ENCODE results near the gene RAET1G. TPM values are rescaled to one million over a fixed set of nuclear protein-coding genes. Genes with fewer than 3 reads are reported as not detected.
A peak's percentile ranks its signal among the peaks of the same experiment; 100 is the strongest.

RAET1G gene
- total RNA-seq, 1 donor from 2014 or later = 3.8 TPM

- Mint-ChIP-seq H3K4me3 (ENCODE audit: unreplicated experiment) (no peak overlapping the region), H3K9me3 (ENCODE audit: unreplicated experiment) (no peaks in the 10 kb centered on the region), H3K27ac (ENCODE audit: unreplicated experiment) (no peak overlapping the region), H3K27me3 (ENCODE audit: unreplicated experiment) (peaks cover 4% of the 10 kb centered on the region), H3K4me1 (ENCODE audit: unreplicated experiment) (peaks cover 33% of the 10 kb centered on the region), H3K36me3 (ENCODE audit: low read depth, unreplicated experiment) (no peaks in the 10 kb centered on the region)
- no peak for TF ChIP-seq CTCF (IDR thresholded peaks at IDR 0.05; ENCODE audit: unreplicated experiment)
- no peak for DNase-seq (ENCODE audit: low spot score)
These were observed 50.7 kb downstream of the RAET1G start for GRCh38 chr6:149872233-149872632.

- DNase-seq (ENCODE audit: low spot score) = no peak
- H3K9me3 Mint-ChIP-seq (ENCODE audit: unreplicated experiment) = no peaks in the 10 kb centered on the region
- TF ChIP-seq CTCF (IDR thresholded peaks at IDR 0.05; ENCODE audit: unreplicated experiment) = no peak
- no peak overlapping the region for H3K27ac Mint-ChIP-seq (ENCODE audit: unreplicated experiment)
- no peaks in the 10 kb centered on the region for H3K36me3 Mint-ChIP-seq (ENCODE audit: low read depth, unreplicated experiment)
- no peak overlapping the region for H3K4me3 Mint-ChIP-seq (ENCODE audit: unreplicated experiment)
- H3K27me3 Mint-ChIP-seq (ENCODE audit: unreplicated experiment) = peaks cover 4% of the 10 kb centered on the region
- H3K4me1 Mint-ChIP-seq (ENCODE audit: unreplicated experiment) = peaks cover 44% of the 10 kb centered on the region
These were observed 51.7 kb downstream of the RAET1G start for GRCh38 chr6:149871182-149871581.

DNA sequence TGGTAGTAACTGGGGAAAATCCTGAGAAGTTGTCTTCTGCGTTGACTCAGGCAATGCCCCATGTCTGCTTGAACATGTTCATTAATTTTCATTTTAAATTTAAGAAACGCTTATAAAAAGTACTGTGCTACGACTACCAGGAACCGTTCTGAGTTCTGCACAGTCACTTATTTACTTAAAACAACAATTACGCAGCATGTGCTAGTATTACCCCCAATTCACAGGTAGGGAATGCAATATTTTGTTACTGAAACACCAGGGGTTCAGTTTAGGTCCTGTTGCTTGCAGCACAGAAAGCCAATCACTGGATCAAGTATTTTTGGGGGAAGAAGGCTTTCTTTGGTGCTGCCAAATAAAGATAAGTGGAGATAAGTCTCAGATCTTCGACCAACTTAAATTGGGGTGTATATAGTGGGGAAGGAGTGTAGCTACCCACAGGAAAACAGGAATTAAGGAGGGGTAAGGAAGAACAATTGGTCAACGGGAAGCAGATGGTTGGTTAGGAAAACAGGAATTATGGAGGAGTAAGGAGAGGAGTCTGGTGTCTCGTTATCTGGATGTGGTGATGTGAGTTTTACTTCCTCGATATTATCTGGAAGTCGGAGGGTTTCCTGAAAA is 53.5 kb downstream of the RAET1G start:
- Mint-ChIP-seq H3K4me1 (ENCODE audit: unreplicated experiment) (peaks cover 53% of the 10 kb centered on the region), H3K4me3 (ENCODE audit: unreplicated experiment) (peak overlapping the region; percentile 18), H3K9me3 (ENCODE audit: unreplicated experiment) (no peaks in the 10 kb centered on the region), H3K27me3 (ENCODE audit: unreplicated experiment) (peaks cover 4% of the 10 kb centered on the region), H3K27ac (ENCODE audit: unreplicated experiment) (peak overlapping the region; percentile 89), H3K36me3 (ENCODE audit: low read depth, unreplicated experiment) (no peaks in the 10 kb centered on the region)
- no peak for TF ChIP-seq CTCF (IDR thresholded peaks at IDR 0.05; ENCODE audit: unreplicated experiment)
- DNase-seq (ENCODE audit: low spot score) = no peak

GRCh38 chr6:149867876-149868640 is 54.9 kb downstream of the RAET1G start:
- peak overlapping the region; percentile 89 for H3K27ac Mint-ChIP-seq (ENCODE audit: unreplicated experiment)
- H3K4me3 Mint-ChIP-seq (ENCODE audit: unreplicated experiment) = no peak overlapping the region
- no peak for DNase-seq (ENCODE audit: low spot score)

More at GRCh38 chr6:149867876-149868640, 54.9 kb downstream of the RAET1G start:
- H3K36me3 Mint-ChIP-seq (ENCODE audit: low read depth, unreplicated experiment) = no peaks in the 10 kb centered on the region
- peaks cover 4% of the 10 kb centered on the region for H3K27me3 Mint-ChIP-seq (ENCODE audit: unreplicated experiment)
- H3K4me1 Mint-ChIP-seq (ENCODE audit: unreplicated experiment) = peaks cover 54% of the 10 kb centered on the region
- no peak for TF ChIP-seq CTCF (IDR thresholded peaks at IDR 0.05; ENCODE audit: unreplicated experiment)
- H3K9me3 Mint-ChIP-seq (ENCODE audit: unreplicated experiment) = no peaks in the 10 kb centered on the region

Other genes starting within 250 kb of the RAET1G start
- 25.3 TPM for gene LATS1, start 205.0 kb downstream of the RAET1G start, total RNA-seq (ENCODE audit: unreplicated experiment)
- 54.4 TPM for gene NUP43, start 176.6 kb downstream of the RAET1G start, total RNA-seq (ENCODE audit: unreplicated experiment)
- gene PCMT1, start 173.4 kb downstream of the RAET1G start, total RNA-seq (ENCODE audit: unreplicated experiment) = 58.5 TPM
- gene LRP11, start 58.8 kb downstream of the RAET1G start, total RNA-seq (ENCODE audit: unreplicated experiment) = 51.7 TPM
- gene RAET1E, start 25.0 kb downstream of the RAET1G start, total RNA-seq (ENCODE audit: unreplicated experiment) = 0.28 TPM
- gene ULBP2, start 18.9 kb upstream of the RAET1G start, total RNA-seq (ENCODE audit: unreplicated experiment) = 9.9 TPM
- gene ULBP1, start 40.8 kb upstream of the RAET1G start, total RNA-seq (ENCODE audit: unreplicated experiment) = 24.8 TPM
- gene RAET1L, start 102.4 kb upstream of the RAET1G start, total RNA-seq (ENCODE audit: unreplicated experiment) = not detected
- 16.0 TPM for gene ULBP3, start 146.0 kb upstream of the RAET1G start, total RNA-seq (ENCODE audit: unreplicated experiment)
- gene PPP1R14C, start 219.9 kb upstream of the RAET1G start, total RNA-seq (ENCODE audit: unreplicated experiment) = 2.5 TPM